ENCODE results near the gene ASPSCR1. TPM values are rescaled to one million over a fixed set of nuclear protein-coding genes. Genes with fewer than 3 reads are reported as not detected.

The ASPSCR1 gene
- total and polyA plus RNA-seq, 4 donors, result 15.0 to 108 (median 30.4) TPM

DNA sequence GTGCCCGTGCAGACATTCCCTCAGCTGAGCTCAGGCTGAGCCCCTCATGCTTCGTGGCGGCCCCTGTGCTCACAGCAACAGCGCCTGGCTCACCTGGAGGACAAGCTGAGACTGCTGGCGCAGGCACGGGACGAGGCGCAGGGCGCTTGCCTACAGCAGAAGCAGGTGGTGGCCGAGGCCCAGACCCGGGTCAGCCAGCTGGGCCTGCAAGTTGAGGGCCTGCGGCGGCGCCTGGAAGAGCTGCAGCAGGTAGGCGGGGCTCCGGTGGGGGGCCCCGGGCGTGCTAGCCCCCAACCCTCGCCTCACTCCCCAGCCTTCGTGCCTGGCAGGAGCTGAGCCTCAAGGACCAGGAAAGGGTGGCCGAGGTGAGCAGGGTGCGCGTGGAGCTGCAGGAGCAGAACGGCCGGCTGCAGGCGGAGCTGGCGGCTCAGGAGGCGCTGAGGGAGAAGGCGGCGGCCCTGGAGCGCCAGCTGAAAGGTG, 52.6 kb downstream of the ASPSCR1 start:
- intact Hi-C loops (cut with DNase I), result loop anchor here (1.0 to 10.0 kb wide), 3 partner anchors 124 to 295 kb away; no protein-coding TSS in a partner anchor
- H3K4me3 ChIP-seq (ENCODE audit: low read length in 2 of 2), result no peak overlapping the region

DNA sequence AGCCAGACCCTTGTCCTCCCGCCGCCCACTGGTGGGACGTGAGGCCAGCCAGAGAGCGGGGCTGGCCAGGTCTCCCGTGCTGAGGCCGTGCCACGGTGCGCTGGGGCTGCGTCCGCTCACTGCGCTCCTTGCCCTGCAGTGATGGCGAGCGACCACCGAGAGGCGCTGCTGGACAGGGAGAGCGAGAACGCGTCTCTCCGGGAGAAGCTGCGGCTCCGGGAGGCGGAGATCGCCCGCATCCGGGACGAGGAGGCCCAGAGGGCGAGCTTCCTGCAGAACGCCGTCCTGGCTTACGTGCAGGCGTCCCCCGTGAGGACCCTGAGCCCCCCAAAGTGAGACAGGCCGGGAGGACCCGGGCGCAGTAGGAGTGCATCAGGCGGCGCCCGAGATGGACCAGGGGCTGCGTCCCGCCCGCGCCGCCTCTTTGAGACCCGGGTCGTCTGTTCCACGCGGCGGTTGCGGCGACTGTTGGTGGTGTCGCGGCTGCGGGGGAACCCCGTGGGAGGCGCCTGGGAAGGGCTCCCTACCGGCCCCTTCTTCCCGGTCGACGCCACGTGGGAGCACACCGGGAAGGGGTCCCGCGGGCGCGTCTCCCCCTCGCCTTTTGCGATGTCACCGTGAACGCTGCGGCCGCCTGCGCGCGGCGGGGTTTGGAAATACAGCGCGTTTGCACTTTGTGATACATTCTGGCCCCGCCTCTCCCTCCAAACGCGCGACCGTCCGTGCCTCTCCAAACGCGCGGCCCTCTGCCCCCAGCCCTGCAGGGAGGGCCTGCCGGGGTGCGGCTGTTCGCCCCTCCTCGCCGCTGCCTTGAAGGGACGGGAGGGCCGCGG, 53.3 kb downstream of the ASPSCR1 start:
- no peak overlapping the region for H3K27ac ChIP-seq (ENCODE audit: low read depth in 1 of 2, low read length in 2 of 2)
- ATAC-seq (ENCODE audit: low FRiP score), result peak; percentile 89
- H3K4me1 ChIP-seq (ENCODE audit: control insufficient read depth in 1 of 2, insufficient read depth in 2 of 2, low read length in 2 of 2), result no peaks in the 10 kb centered on the region
- peak; percentile 89 to 94 for DNase-seq
- H3K36me3 ChIP-seq (ENCODE audit: control insufficient read depth in 1 of 2, insufficient read depth in 2 of 2, low read length in 1 of 2), result no peaks in the 10 kb centered on the region
- no peaks in the 10 kb centered on the region for H3K27me3 ChIP-seq (ENCODE audit: control insufficient read depth in 1 of 2, insufficient read depth in 2 of 2, low read length in 1 of 2)
- intact Hi-C loops (cut with DNase I), result loop anchor here (1.0 to 10.0 kb wide), 3 partner anchors 124 to 294 kb away; no protein-coding TSS in a partner anchor
- WGBS, 2 donors, result 1% methylated on average over 85 to 94 of the region's 94 CpGs
- peak overlapping the region in 1 of 2 donors; percentile 10 for H3K4me3 ChIP-seq (ENCODE audit: low read length in 2 of 2)
- no peaks in the 10 kb centered on the region for H3K9me3 ChIP-seq (ENCODE audit: control insufficient read depth, low read length)

More for the DNA sequence above, 52.6 kb downstream of the ASPSCR1 start:
- no peaks in the 10 kb centered on the region for H3K4me1 ChIP-seq (ENCODE audit: control insufficient read depth in 1 of 2, insufficient read depth in 2 of 2, low read length in 2 of 2)
- DNase-seq (no peak), ATAC-seq (ENCODE audit: low FRiP score) (no peak)
- no peaks in the 10 kb centered on the region for H3K9me3 ChIP-seq (ENCODE audit: control insufficient read depth, low read length)
- H3K27ac ChIP-seq (ENCODE audit: low read depth in 1 of 2, low read length in 2 of 2), result no peak overlapping the region
- no peaks in the 10 kb centered on the region for H3K36me3 ChIP-seq (ENCODE audit: control insufficient read depth in 1 of 2, insufficient read depth in 2 of 2, low read length in 1 of 2)
- no peaks in the 10 kb centered on the region for H3K27me3 ChIP-seq (ENCODE audit: control insufficient read depth in 1 of 2, insufficient read depth in 2 of 2, low read length in 1 of 2)
- 69 to 74% methylated on average over 31 of the region's 31 CpGs for WGBS, 2 donors

DNA sequence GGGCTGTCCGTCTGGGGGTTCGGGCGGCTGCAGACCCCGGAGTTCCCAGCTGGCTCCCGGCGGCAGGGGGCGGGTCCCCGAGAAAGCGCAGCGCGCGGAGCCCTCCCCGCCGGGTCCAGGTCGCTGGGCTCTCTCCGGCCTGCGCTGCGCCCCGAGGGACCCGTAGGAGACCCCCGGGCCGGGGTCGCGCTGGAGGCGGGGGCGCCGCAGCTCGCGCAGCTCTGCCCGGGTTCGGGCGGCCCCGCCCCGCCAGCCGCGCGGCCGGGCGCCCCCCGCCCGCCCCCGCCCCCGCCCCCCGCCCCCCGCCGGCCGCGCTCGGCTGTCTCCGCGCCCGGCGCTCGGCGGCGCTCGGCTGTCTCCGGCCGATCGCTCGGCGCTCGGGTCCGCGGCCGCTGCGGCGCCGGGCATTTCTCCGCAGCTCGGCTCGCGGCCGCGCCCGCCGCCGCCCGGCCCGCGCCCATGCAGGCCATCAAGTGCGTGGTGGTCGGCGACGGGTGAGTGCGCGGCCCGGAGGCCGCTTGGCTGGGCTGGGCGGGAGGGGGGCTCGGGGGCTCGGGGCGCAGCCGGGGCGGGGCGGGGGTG, 54.0 kb downstream of the ASPSCR1 start, which contains the start of gene RAC3:
Gene RAC3, plus strand, starts transcription at position 376 of the 582 bp plus-strand sequence. Its CDS starts 84 bp downstream, at position 460.
- no peak for DNase-seq
- H3K4me1 ChIP-seq (ENCODE audit: control insufficient read depth in 1 of 2, insufficient read depth in 2 of 2, low read length in 2 of 2), result no peaks in the 10 kb centered on the region
- H3K9me3 ChIP-seq (ENCODE audit: control insufficient read depth, low read length), result no peaks in the 10 kb centered on the region
- no peaks in the 10 kb centered on the region for H3K27me3 ChIP-seq (ENCODE audit: control insufficient read depth in 1 of 2, insufficient read depth in 2 of 2, low read length in 1 of 2)
- ATAC-seq (ENCODE audit: low FRiP score), result no peak
- no peaks in the 10 kb centered on the region for H3K36me3 ChIP-seq (ENCODE audit: control insufficient read depth in 1 of 2, insufficient read depth in 2 of 2, low read length in 1 of 2)
- 0 to 1% methylated on average over 36 to 96 of the region's 96 CpGs for WGBS, 2 donors
- peak within 1 kb of the TSS in 1 of 2 donors; percentile 10 for H3K4me3 ChIP-seq (ENCODE audit: low read length in 2 of 2)
- intact Hi-C loops (cut with DNase I), result loop anchor here (2.0 to 10.0 kb wide), 2 partner anchors 123 to 293 kb away; no protein-coding TSS in a partner anchor
- no peak within 1 kb of the TSS for H3K27ac ChIP-seq (ENCODE audit: low read depth in 1 of 2, low read length in 2 of 2)

DNA sequence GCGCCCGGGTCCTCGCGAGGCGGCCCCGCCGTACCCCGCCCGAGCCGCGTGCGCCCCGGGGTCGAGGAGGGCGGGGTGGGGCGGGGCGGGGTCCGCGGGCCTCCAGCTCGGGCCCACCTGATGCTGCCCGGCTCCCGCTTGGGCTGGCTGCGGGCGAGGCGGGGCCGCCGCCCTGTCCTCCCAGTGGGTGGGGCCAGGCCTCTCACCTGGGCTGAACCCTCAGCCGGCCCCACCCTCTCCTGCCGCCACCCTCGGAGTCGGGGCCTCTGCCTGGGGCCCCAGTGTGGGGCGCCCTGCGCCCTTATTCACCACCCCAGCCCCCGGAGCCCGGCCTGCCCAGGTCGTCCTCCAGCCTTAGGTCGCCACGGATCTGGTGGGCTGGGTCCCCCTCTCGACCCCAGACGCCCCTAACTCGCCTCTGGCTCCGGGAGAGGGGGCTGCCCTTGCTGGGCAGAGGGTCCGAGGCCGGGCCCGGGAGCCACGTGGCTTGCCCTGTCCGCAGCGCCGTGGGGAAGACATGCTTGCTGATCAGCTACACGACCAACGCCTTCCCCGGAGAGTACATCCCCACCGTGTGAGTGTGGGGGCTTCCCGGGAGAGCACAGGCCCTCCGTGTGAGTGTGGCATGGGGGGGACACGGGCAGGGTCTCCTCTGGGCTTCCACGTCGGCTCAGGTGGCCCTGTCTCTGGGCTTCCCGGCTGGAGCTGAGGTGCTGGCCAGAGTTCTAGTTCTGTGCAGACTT, 54.6 kb downstream of the ASPSCR1 start:
- Histone ChIP-seq H3K9me3 (ENCODE audit: control insufficient read depth, low read length) (no peaks in the 10 kb centered on the region), H3K27ac (ENCODE audit: low read depth in 1 of 2, low read length in 2 of 2) (no peak overlapping the region), H3K27me3 (ENCODE audit: control insufficient read depth in 1 of 2, insufficient read depth in 2 of 2, low read length in 1 of 2) (no peaks in the 10 kb centered on the region), H3K36me3 (ENCODE audit: control insufficient read depth in 1 of 2, insufficient read depth in 2 of 2, low read length in 1 of 2) (no peaks in the 10 kb centered on the region), H3K4me1 (ENCODE audit: control insufficient read depth in 1 of 2, insufficient read depth in 2 of 2, low read length in 2 of 2) (no peaks in the 10 kb centered on the region), H3K4me3 (ENCODE audit: low read length in 2 of 2) (no peak overlapping the region)
- DNase-seq (no peak), ATAC-seq (ENCODE audit: low FRiP score) (no peak)
- WGBS, 2 donors, result 18 to 22% methylated on average over 32 to 59 of the region's 59 CpGs
- intact Hi-C loops (cut with DNase I), result loop anchor here (2.0 to 10.0 kb wide), 2 partner anchors 123 to 293 kb away; no protein-coding TSS in a partner anchor

DNA sequence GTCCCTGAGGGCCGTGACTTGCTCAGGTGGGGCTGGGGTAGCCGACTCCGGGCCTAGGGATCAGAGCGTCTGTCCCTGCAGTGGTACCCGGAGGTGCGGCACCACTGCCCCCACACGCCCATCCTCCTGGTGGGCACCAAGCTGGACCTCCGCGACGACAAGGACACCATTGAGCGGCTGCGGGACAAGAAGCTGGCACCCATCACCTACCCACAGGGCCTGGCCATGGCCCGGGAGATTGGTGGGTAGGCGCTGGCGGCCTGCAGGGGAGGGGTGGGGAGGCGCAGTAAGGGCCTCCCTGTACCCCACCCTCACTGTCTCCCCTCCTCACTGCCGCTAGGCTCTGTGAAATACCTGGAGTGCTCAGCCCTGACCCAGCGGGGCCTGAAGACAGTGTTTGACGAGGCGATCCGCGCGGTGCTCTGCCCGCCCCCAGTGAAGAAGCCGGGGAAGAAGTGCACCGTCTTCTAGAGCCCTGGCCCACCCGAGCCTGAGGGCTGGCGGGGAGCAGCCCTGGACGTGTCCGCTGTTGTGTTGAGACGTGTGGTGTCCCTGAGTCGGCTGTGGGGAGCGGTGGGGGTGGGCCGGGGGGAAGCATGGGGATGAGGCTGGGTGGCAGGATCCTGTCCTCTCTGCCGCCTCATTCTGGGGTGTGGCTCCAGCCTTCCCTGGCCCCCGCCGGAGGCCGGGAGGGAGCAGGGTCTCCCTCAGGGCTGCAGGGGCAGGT, 56.1 kb downstream of the ASPSCR1 start:
- Histone ChIP-seq H3K27ac (ENCODE audit: low read depth in 1 of 2, low read length in 2 of 2) (no peak overlapping the region), H3K27me3 (ENCODE audit: control insufficient read depth in 1 of 2, insufficient read depth in 2 of 2, low read length in 1 of 2) (no peaks in the 10 kb centered on the region), H3K4me3 (ENCODE audit: low read length in 2 of 2) (no peak overlapping the region), H3K36me3 (ENCODE audit: control insufficient read depth in 1 of 2, insufficient read depth in 2 of 2, low read length in 1 of 2) (no peaks in the 10 kb centered on the region), H3K4me1 (ENCODE audit: control insufficient read depth in 1 of 2, insufficient read depth in 2 of 2, low read length in 2 of 2) (no peaks in the 10 kb centered on the region), H3K9me3 (ENCODE audit: control insufficient read depth, low read length) (no peaks in the 10 kb centered on the region)
- intact Hi-C loops (cut with DNase I), result loop anchor here (10.0 kb wide), 1 partner anchor 291 kb away; no protein-coding TSS in a partner anchor
- no peak for ATAC-seq (ENCODE audit: low FRiP score)
- 94 to 95% methylated on average over 34 to 38 of the region's 38 CpGs for WGBS, 2 donors
- no peak for DNase-seq

DNA sequence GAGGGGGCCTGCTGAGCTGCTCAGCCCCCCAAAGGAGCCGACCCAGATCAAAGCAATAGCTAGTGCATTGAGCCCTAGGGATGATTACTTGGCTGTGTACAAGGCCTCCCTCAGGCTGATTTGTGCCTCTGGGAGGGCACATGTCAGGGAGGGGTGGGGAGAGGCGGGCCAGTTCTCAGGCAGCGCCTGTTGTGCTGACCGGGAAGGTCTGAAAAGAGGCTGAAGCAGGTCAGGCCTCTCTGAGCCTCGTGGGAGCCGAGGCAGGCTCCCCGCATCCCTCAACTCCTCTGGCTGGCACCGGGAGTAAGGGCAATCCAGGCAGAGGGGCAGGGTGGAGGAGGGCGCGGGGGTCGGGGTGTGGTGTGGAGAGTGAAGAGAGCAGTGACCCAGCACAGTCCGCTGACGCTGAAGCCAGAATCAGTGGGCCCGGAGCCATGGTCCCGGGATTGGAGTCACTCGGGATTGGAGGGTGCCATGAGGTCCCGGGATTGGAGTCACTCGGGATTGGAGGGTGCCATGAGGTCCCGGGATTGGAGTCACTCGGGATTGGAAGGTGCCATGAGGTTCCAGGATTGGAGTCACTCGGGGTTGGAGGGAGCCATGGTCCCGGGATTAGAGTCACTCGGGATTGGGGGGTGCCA, 57.1 kb downstream of the ASPSCR1 start:
- ATAC-seq (ENCODE audit: low FRiP score), result no peak
- H3K9me3 ChIP-seq (ENCODE audit: control insufficient read depth, low read length), result no peaks in the 10 kb centered on the region
- DNase-seq, result no peak
- H3K27me3 ChIP-seq (ENCODE audit: control insufficient read depth in 1 of 2, insufficient read depth in 2 of 2, low read length in 1 of 2), result no peaks in the 10 kb centered on the region
- no peak overlapping the region for H3K4me3 ChIP-seq (ENCODE audit: low read length in 2 of 2)
- no peaks in the 10 kb centered on the region for H3K4me1 ChIP-seq (ENCODE audit: control insufficient read depth in 1 of 2, insufficient read depth in 2 of 2, low read length in 2 of 2)
- intact Hi-C loops (cut with DNase I), result loop anchor here (5.0 to 10.0 kb wide), 2 partner anchors 63 to 290 kb away; partner anchors contain the start of gene FASN (in 1 of the 2)
- WGBS, 2 donors, result 86 to 88% methylated on average over 23 of the region's 23 CpGs
- H3K36me3 ChIP-seq (ENCODE audit: control insufficient read depth in 1 of 2, insufficient read depth in 2 of 2, low read length in 1 of 2), result no peaks in the 10 kb centered on the region
- no peak overlapping the region for H3K27ac ChIP-seq (ENCODE audit: low read depth in 1 of 2, low read length in 2 of 2)

DNA sequence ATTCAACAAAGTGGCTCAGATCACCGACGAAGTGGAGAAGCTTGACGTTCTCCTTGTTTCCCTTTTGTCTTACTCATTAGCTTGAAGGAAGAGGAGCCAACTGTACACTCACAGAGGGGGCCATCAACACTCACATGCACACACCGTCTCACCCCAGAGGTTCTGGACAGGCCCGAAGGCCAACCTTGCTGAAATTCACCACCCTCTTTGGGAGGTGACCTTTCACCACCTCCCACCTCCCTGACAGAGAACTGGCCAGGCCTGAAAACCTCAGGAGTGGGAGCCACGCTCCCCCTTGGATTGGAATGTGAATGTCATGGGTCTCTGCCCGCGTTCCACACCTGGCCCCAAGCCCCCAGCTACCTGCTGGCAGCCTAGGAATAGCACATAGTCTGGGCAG, 58.1 kb downstream of the ASPSCR1 start:
- no peak overlapping the region for H3K4me3 ChIP-seq (ENCODE audit: low read length in 2 of 2)
- intact Hi-C loops (cut with DNase I), result loop anchor here (5.0 to 10.0 kb wide), 2 partner anchors 62 to 289 kb away; partner anchors contain the start of gene FASN (in 1 of the 2)
- no peaks in the 10 kb centered on the region for H3K4me1 ChIP-seq (ENCODE audit: control insufficient read depth in 1 of 2, insufficient read depth in 2 of 2, low read length in 2 of 2)
- H3K36me3 ChIP-seq (ENCODE audit: control insufficient read depth in 1 of 2, insufficient read depth in 2 of 2, low read length in 1 of 2), result no peaks in the 10 kb centered on the region
- no peaks in the 10 kb centered on the region for H3K9me3 ChIP-seq (ENCODE audit: control insufficient read depth, low read length)
- 94 to 95% methylated on average over 8 of the region's 8 CpGs for WGBS, 2 donors
- ATAC-seq (ENCODE audit: low FRiP score), result no peak
- no peak overlapping the region for H3K27ac ChIP-seq (ENCODE audit: low read depth in 1 of 2, low read length in 2 of 2)
- no peaks in the 10 kb centered on the region for H3K27me3 ChIP-seq (ENCODE audit: control insufficient read depth in 1 of 2, insufficient read depth in 2 of 2, low read length in 1 of 2)
- no peak for DNase-seq

Measured in aorta (tissue), 5 donors.